ENCODE data around the gene HEPACAM2.

HEPACAM2 gene

DNA sequence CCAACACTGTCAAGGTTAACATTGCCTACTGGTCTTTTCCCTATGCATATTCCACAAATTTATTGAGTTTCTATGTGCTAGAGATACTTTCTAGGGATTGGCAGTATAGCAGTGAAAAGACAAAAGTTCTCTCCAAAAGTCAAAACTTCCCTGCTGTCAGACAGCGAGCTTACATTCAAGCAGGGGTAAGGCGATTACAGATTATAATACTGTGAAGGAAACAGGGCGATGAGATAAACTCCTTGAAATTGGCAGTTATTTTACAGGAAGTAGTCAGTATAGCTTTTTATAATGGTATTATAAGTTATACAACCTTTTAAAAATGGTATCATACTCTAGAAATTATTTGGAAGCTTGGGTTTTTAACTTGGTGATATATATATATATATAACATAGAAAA is 15.8 kb upstream of the HEPACAM2 start:
- no peak overlapping the region for H3K4me3 ChIP-seq (ENCODE audit: low read length)
- TF ChIP-seq CTCF (IDR thresholded peaks at IDR 0.05; ENCODE audit: insufficient read depth, low read depth, low read length, missing control alignments): no peak
- DNase-seq (ENCODE audit: low read depth): no peak

- H3K4me3 ChIP-seq (ENCODE audit: low read length): no peak overlapping the region
- no peak for DNase-seq (ENCODE audit: low read depth)
- no peak for TF ChIP-seq CTCF (IDR thresholded peaks at IDR 0.05; ENCODE audit: insufficient read depth, low read depth, low read length, missing control alignments)
These were observed 13.6 kb upstream of the HEPACAM2 start for GRCh38 chr7:93239824-93240223.

- H3K4me3 ChIP-seq (ENCODE audit: low read length): no peak overlapping the region
- no peak for DNase-seq (ENCODE audit: low read depth)
- no peak for TF ChIP-seq CTCF (IDR thresholded peaks at IDR 0.05; ENCODE audit: insufficient read depth, low read depth, low read length, missing control alignments)
These were observed 12.5 kb upstream of the HEPACAM2 start for GRCh38 chr7:93238748-93239147.

GRCh38 chr7:93238131-93238530 is 11.9 kb upstream of the HEPACAM2 start:
- no peak for TF ChIP-seq CTCF (IDR thresholded peaks at IDR 0.05; ENCODE audit: insufficient read depth, low read depth, low read length, missing control alignments)
- no peak for DNase-seq (ENCODE audit: low read depth)
- H3K4me3 ChIP-seq (ENCODE audit: low read length): no peak overlapping the region

DNA sequence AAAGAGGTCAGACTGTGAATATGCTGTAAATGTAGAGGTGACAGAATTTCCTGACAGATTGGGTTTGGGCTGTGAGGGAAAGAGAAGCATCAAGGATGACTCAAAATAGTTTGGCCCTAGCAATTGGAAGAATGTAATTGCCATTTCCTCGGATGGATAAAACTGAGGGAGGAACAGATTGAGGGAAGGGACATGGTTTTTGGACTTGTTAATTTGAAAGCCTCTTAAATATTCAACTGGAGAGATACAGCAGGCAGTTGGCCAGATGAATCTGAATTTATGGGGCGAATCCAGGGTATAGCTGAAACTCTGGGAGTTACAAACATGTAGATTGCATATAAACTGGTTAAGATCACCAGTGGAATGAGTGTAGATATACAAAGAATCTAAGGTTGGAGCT is 9.3 kb upstream of the HEPACAM2 start:
- no peak for DNase-seq (ENCODE audit: low read depth)
- no peak for TF ChIP-seq CTCF (IDR thresholded peaks at IDR 0.05; ENCODE audit: insufficient read depth, low read depth, low read length, missing control alignments)
- H3K4me3 ChIP-seq (ENCODE audit: low read length): no peak overlapping the region

GRCh38 chr7:93232673-93233018 is 6.4 kb upstream of the HEPACAM2 start:
- H3K4me3 ChIP-seq (ENCODE audit: low read length): peak overlapping the region; percentile 85
- no peak for TF ChIP-seq CTCF (IDR thresholded peaks at IDR 0.05; ENCODE audit: insufficient read depth, low read depth, low read length, missing control alignments)
- DNase-seq (ENCODE audit: low read depth): peak; percentile 12

DNA sequence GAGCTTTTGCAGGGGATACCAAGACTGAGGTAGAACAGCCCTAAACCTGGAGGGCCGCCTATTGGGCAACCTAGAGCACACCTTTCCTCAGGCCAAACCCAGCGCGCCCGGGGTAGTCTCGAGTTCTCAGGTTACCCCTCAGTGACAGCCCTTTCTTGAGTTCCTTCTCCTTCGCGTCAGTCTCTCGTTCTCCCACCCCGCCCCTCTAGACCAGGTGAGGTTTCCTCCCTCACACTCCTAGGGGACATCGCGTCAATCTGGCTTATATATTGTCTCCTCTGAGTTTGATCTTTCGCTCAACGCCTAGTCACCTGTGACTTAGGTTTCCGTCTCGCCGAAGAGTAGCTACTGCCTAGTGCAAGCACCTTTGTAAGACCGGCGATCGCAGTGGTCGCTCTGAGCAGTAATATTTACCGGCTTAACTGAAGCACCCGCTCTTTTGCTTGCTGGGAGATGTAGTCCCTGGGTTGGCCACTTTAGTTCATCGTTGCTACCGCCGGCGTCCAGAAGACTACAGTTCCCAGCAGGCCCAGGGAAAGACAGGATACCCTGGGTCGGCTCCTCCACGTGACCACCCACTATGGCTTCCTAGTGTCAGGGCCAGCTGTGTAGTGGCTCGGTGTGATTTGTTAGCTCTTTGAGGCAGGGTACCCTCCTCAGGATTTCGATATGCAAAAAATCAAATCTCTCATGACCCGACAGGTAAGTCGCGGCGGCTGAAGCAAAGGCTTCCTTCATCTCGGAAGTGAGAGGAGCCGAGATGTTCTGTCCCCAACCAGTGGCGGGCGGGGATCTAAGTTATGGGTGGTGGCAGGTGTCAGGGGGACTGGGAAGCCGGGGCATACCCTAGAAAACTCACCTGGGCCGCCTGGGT is 5.8 kb upstream of the HEPACAM2 start, which contains the start of gene VPS50:
Gene VPS50 (plus strand): TSS at position 568 of the 874 bp plus-strand sequence. CDS start 102 bp downstream, at position 670.
- no peak for TF ChIP-seq CTCF (IDR thresholded peaks at IDR 0.05; ENCODE audit: insufficient read depth, low read depth, low read length, missing control alignments)

More for the DNA sequence above, 5.8 kb upstream of the HEPACAM2 start, which contains the start of gene VPS50:
- peak within 1 kb of the TSS; percentile 85 for H3K4me3 ChIP-seq (ENCODE audit: low read length)
- DNase-seq (ENCODE audit: low read depth): peak; percentile 98

All from epithelial cell of esophagus (primary cell).